UCSD-AML1 (cell line): ENCODE results near the gene PNPLA3.
"Not testable (repeated sequence)": the region's sequence is repeated elsewhere in the genome, so short reads cannot be mapped to it uniquely, and the experiment has no call there.

Experiments
- DNase-seq: peaks from one replicate; lab custom pipeline; 2025; ENCODE audit not compliant: unreplicated experiment; lab: John Stamatoyannopoulos, UW

Gene PNPLA3

GRCh38 chr22:43889201-43889859 lies 34.3 kb upstream of the PNPLA3 start:
- DNase-seq: no peak

GRCh38 chr22:43889860-43890253 lies 33.7 kb upstream of the PNPLA3 start:
- DNase-seq: no peak

GRCh38 chr22:43890901-43891331 lies 32.7 kb upstream of the PNPLA3 start:
- DNase-seq: no peak

DNA sequence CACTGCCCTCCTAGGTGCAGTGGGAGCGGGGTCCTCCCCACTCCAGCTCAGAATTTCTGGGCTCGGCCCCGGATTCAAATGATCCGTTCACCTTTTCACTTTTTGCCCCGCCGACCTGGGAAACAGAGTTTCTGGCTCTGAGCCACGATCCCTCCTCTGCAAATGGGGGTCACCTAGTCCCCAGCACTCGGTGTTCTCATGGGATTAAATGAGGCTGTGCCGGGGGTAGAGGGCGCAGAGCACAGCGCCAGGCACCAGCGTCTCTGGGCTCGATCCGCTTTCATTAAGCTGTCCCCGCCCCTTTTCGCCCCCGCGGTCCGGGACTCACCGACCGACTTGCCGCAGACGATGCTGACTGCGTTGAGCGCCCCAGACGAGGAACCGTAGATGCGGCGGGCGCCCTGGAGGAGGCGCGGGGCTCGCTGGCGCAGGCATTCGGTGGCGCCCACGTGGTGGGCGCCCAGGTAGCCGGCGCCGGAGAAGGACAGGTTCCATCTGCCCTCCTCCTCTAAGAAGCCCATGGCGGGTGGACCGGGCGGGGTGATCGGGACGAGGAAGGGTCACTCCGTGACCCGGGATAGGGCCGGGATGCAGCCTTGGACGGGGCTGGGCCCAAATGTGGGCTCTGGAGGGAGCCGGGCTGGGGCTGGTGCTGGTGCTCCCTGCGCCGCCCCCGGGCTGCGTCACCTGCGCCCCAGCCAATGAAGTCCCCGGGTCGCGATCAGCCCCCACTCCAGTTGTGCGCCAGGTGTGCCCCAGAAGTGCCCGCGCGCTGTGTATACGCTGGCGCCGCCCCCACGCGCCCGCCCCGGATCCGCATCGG lies 32.0 kb upstream of the PNPLA3 start, which contains the start of gene PNPLA5:
TSS of gene PNPLA5 (minus strand) at position 654 of the 823 bp plus-strand sequence. CDS start at position 521, 133 bp downstream.
- no peak for DNase-seq

DNA sequence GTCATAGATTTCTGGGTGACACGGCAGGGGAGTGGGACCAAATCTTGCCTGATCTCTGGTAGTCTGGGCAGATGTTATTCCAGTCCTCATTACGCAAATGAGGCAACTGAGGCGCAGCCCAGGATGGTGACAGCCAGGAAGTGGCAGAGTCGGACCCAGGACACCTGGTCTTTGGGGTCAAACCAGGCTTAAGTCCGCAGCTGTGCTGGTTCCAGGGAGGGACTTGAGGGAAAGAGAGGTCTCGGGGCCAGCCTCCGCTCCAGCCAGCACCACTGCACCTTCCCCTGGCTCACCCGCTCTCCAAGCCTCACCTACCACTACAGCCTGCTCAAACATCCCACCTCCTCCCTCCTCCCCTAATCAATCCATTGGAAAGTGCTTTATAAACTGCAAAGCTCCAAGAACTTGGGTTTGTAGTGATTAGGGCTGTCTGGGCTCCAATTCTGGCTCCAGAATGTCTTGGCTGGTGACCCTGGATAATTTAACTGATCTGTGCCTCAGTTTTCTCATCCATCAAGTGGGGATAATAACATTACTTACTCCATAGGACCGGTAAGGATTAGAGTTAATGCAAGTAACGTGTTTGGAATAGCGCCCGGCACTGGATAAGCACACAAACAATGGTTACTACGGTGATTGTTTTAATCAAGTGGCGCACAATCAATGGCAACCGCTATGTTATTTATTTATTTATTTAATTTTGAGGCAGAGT lies 31.3 kb upstream of the PNPLA3 start:
- DNase-seq: no peak

- no peak for DNase-seq
These were observed 30.3 kb upstream of the PNPLA3 start for GRCh38 chr22:43893266-43893665.

DNA sequence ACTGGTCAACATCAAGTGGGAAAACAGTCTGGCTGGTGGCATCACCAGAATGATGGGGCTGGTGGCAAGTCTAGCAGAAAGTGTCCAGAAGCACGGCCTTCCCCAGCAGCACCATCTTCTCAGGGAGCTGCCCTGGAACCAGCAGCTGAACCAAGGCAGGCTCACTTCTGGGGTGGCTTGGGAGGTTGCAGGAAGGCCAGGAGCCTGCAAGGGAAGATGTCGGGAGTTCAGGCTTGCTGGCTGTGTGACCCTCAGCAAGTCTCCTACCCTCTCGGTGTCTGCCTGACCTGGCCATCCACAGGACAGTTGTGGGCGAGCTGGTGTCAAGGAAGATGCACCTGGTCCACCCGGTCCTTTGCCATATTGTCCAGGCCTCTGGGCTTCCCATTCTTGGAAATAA lies 29.5 kb upstream of the PNPLA3 start:
- DNase-seq: no peak

- DNase-seq: no peak
These were observed 27.5 kb upstream of the PNPLA3 start for GRCh38 chr22:43895986-43896645.

- no peak for DNase-seq
These were observed 25.8 kb upstream of the PNPLA3 start for GRCh38 chr22:43897751-43898261.

- no peak for DNase-seq
These were observed 23.4 kb upstream of the PNPLA3 start for GRCh38 chr22:43900206-43900605.

DNA sequence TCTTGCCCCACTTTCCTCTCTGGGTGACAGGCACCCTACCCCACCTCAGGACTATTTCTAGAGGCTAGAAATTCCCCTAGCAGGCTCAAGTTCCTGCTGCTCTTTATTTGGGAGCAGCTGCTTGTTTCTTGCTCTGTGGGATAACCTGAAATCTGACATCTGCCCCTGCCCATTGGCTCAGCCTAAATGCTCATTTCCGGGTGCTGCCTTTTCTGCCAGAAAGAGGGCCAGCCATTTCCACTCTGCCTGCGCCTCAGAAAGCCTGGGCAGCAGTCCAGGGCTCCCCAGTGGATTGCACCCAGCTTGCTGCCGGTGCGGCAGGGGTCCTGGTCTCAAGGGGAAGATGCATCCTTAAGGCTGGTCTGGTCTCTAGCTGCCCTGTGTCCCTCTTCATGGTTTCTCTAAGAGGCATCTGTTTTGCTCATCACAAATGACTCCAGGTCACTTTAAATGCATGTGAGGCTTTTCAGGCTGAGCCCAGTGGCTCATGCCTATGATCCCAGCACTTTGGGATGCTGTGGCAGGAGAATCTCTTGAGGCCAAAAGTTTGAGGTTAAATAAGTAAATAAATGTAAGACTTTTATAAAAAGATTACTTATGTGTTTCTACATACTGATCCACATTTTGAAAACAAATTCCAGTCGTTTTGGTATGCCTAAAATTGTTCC lies 21.5 kb upstream of the PNPLA3 start:
- DNase-seq: no peak

DNA sequence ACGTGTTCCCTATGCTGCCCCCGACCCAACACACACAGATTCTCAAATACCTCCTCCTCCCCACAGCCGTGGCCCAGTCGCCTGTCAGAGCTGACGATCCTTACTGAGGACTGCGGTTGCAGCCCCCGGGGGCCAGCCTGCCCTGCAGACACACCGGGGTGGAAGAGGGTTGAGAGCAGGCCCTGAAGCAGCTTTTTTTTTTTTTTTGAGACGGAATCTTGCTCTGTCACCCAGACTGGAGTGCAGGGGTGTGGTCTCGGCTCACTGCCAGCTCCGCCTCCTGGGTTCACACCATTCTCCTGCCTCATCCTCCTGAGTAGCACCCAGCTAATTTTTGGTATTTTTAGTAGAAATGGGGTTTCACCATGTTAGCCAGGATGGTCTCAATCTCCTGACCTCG lies 20.6 kb upstream of the PNPLA3 start:
- DNase-seq: not testable (repeated sequence)

DNA sequence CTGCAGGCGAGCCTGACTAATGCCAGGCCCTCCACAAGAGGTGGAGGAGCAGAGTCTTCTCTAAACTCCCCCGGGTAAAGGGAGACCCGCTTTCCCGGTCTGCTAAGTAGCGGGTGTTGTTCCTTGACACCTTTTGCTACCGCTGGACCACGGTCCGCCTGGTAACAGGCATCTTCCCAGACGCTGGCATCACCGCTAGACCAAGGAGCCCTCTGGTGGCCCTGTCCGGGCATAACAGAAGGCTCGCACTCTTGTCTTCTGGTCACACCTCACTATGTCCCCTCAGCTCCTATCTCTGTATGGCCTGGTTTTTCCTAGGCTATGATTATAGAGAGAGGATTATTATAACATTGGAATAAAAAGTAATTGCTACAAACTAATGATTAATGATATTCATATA lies 19.2 kb upstream of the PNPLA3 start:
- not testable (repeated sequence) for DNase-seq

GRCh38 chr22:43905681-43906080 lies 17.9 kb upstream of the PNPLA3 start:
- DNase-seq: no peak

- DNase-seq: no peak
These were observed 13.9 kb upstream of the PNPLA3 start for GRCh38 chr22:43909708-43910107.

DNA sequence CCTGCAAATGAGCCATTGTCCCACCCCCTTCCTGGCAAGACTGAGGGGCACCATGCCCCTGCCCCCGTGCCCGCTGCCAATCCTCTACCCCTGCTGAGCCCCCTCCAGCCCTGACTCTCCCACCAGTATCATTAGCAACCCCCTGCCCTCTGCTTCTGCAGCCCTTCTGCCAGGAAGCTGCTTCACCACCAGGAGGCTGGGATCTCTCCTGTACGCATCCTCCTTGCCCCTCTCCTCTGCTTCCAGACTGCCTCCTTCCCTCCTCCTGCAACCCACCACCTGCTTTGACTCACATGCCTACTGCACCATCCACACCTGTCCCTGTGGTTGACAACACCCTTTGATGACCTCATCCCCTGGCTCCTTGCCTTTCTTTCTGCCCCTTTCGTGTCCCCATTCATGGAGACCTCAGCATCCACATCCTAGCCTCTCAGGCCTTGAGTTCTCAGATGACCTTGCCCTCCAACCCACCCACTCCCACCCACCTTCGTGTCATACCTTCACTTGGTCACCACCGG lies 13.4 kb upstream of the PNPLA3 start:
- DNase-seq: no peak

GRCh38 chr22:43911351-43911750 lies 12.3 kb upstream of the PNPLA3 start:
- no peak for DNase-seq

- peak; percentile 27 for DNase-seq
These were observed 6.1 kb upstream of the PNPLA3 start for GRCh38 chr22:43917521-43917920.

DNA sequence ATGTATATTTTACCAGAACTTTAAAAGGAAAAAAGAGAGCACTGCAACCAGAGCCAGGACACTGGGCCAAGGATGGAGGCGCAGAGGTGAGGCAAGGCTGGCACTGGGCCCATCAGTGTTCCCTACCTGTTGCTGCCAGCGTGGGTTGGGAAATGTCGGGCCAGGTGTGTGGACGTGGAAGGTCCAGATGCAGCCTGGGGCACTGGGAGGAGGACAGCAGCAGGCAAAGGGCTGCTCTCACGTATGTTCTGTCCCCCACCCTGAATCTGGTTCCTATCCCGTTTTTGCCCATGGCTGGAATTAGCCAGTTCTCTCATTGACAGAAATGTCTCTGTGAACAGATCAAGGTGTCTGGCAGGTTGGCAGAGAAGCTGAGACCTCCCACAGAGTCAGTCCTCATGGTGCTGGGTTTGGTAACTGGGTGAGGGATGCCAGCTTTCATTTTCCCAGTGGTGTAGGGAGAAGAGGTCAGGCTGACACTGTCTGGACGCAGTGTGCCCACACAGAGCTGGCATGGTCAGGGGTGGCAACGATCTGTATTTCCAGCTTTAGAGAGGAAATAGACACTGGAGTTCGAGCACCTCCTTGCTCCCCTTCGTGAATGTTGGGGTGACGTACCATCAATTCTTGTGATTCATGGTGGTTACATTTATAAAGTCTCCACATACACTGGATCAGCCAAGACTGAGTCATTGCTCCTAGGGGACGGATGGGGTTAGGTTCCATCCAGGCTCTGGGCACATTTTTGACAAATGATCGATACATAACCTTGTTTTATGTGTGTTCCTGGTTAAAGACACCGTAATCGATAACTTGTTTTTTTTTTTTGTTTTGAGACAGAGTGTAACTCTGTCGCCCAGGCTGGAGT lies 4.3 kb upstream of the PNPLA3 start:
- no peak for DNase-seq
